Prostate gland (tissue), 2 donors: ENCODE data around the gene GPSM1.

Experiments
- POLR2A ChIP-seq: fragments of 450-650 bp; IDR thresholded peaks from one replicate; pipeline ENCODE4 v1.6.1; 2016; ENCODE audit warnings: antibody characterized with exemption, mild to moderate bottlenecking
- TF ChIP-seq, protein P1 (sequence below), 4 experiments: fragments of 200-600 bp in 2 of 4; fragments of 450-650 bp in 2 of 4; sonication (generic) in 2 of 4; IDR thresholded peaks; 1 replicate in 3 of 4; 2 replicates in 1 of 4; pipeline ENCODE4 v1.5.1; 2016 to 2019; ENCODE audit warnings: antibody characterized with exemption in 4 of 4, mild to moderate bottlenecking in 2 of 4, moderate library complexity in 2 of 4

- TF ChIP-seq, protein P1, sequence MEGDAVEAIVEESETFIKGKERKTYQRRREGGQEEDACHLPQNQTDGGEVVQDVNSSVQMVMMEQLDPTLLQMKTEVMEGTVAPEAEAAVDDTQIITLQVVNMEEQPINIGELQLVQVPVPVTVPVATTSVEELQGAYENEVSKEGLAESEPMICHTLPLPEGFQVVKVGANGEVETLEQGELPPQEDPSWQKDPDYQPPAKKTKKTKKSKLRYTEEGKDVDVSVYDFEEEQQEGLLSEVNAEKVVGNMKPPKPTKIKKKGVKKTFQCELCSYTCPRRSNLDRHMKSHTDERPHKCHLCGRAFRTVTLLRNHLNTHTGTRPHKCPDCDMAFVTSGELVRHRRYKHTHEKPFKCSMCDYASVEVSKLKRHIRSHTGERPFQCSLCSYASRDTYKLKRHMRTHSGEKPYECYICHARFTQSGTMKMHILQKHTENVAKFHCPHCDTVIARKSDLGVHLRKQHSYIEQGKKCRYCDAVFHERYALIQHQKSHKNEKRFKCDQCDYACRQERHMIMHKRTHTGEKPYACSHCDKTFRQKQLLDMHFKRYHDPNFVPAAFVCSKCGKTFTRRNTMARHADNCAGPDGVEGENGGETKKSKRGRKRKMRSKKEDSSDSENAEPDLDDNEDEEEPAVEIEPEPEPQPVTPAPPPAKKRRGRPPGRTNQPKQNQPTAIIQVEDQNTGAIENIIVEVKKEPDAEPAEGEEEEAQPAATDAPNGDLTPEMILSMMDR (IDR thresholded peaks at IDR 0.05) = no peak
- no peak for TF ChIP-seq POLR2A
Observed at GRCh38 chr9:136334541-136334940, 7.2 kb downstream of the GPSM1 start.
